Iris pigment epithelial cell (primary cell): ENCODE data around the gene DNAJC7.

ENCODE experiments used
- DNase-seq: peaks from one replicate; pipeline ENCODE4 v3.0.0-alpha.2; 2011; ENCODE audit warnings: low read depth

Gene DNAJC7

GRCh38 chr17:41975099-41976083 is 41.8 kb downstream of the DNAJC7 start:
- DNase-seq, result no peak

- DNase-seq, result no peak
Measured at GRCh38 chr17:41974658-41975057, 42.6 kb downstream of the DNAJC7 start.

GRCh38 chr17:41974031-41974430 is 43.2 kb downstream of the DNAJC7 start:
- DNase-seq, result no peak

GRCh38 chr17:41973408-41973811 is 43.8 kb downstream of the DNAJC7 start:
- DNase-seq, result no peak

GRCh38 chr17:41972571-41973407 is 44.5 kb downstream of the DNAJC7 start:
- DNase-seq, result peak; percentile 56

- DNase-seq, result no peak
Measured at GRCh38 chr17:41971721-41972523, 45.3 kb downstream of the DNAJC7 start.

GRCh38 chr17:41970901-41971331 is 46.3 kb downstream of the DNAJC7 start:
- DNase-seq, result no peak

- no peak for DNase-seq
Measured at GRCh38 chr17:41968676-41969075, 48.6 kb downstream of the DNAJC7 start.

- DNase-seq, result no peak
Measured at GRCh38 chr17:41967921-41968578, 49.2 kb downstream of the DNAJC7 start.

- no peak for DNase-seq
Measured at GRCh38 chr17:41967141-41967920, 49.9 kb downstream of the DNAJC7 start.

- peak; percentile 92 for DNase-seq
Measured at GRCh38 chr17:41966463-41967140, 50.6 kb downstream of the DNAJC7 start, which contains the start of gene CNP. Gene CNP, plus strand, starts transcription at chr17:41966795. Its CDS starts 90 bp downstream, at chr17:41966885.

GRCh38 chr17:41965694-41966462 is 51.4 kb downstream of the DNAJC7 start:
- peak; percentile 33 for DNase-seq

GRCh38 chr17:41962768-41963434 is 54.3 kb downstream of the DNAJC7 start:
- DNase-seq, result peak; percentile 52

GRCh38 chr17:41962111-41962510 is 55.1 kb downstream of the DNAJC7 start:
- no peak for DNase-seq

- DNase-seq, result peak; percentile 34
Measured at GRCh38 chr17:41959336-41960095, 57.7 kb downstream of the DNAJC7 start.

- no peak for DNase-seq
Measured at GRCh38 chr17:41959030-41959335, 58.3 kb downstream of the DNAJC7 start.

- DNase-seq, result no peak
Measured at GRCh38 chr17:41957869-41958439, 59.3 kb downstream of the DNAJC7 start.
